A549 (cell line): ENCODE data around the gene PCDHGC4. TPM values are rescaled to one million over a fixed set of nuclear protein-coding genes. Genes with fewer than 3 reads are reported as not detected.

ENCODE experiments used
- ATAC-seq, 2 experiments: fragments of 200-7000 bp in 1 of 2; fragments of >200 bp in 1 of 2; cut with Nextera tagmentation in 1 of 2; cut with Tn5 transposase in 1 of 2; 3 replicates each; pipeline versions ENCODE4 v1.8.0 to v1.9.1; 2018 to 2020; ENCODE audit warnings: mild to moderate bottlenecking in 1 of 2, moderate library complexity in 1 of 2
- CTCF ChIA-PET: fragments of 300-600 bp; sonication (Branson Sonifier 250); formaldehyde crosslinking; extraction: SDS; loops from one replicate; lab custom pipeline; 2021; ENCODE audit warnings: antibody characterized with exemption, inconsistent platforms; lab: Yijun Ruan, JAX
- POLR2A ChIA-PET: fragments of 350-600 bp; formaldehyde crosslinking; extraction: SDS; loops from one replicate; lab custom pipeline; 2021; ENCODE audit warnings: antibody characterized with exemption, inconsistent platforms; lab: Yijun Ruan, JAX
- DNase-seq, 2 experiments: peaks; one replicate each; pipeline versions ENCODE4 v3.0.0 to v3.0.0-alpha.2; 2011 to 2016; ENCODE audit warnings: low read depth in 1 of 2, low spot score in 1 of 2
- FAIRE-seq: peaks from 2 replicates; lab custom pipeline; 2011; peaks lifted over from hg19 to GRCh38; lab: Jason Lieb, UNC
- H3K27ac ChIP-seq, 2 experiments: fragments of >200 bp; sonication (Bioruptor Twin); formaldehyde crosslinking; 3 replicates each; pipeline ENCODE4 v1.5.1; 2016 to 2017
- H3K4me1 ChIP-seq: fragments of >200 bp; sonication (Bioruptor Twin); formaldehyde crosslinking; 3 replicates; pipeline ENCODE4 v1.6.1; 2016
- H3K4me2 ChIP-seq: fragments of >200 bp; sonication (Bioruptor Twin); formaldehyde crosslinking; 3 replicates; pipeline ENCODE4 v1.6.1; 2016
- H3K4me3 ChIP-seq: fragments of >200 bp; sonication (Bioruptor Twin); formaldehyde crosslinking; 3 replicates; pipeline ENCODE4 v1.5.1; 2016
- H3K9me3 ChIP-seq: fragments of >200 bp; sonication (Bioruptor Twin); formaldehyde crosslinking; 3 replicates; pipeline ENCODE4 v1.6.1; 2016
- ATOH8 ChIP-seq: fragments of 250-450 bp; sonication (Bioruptor Pico); IDR thresholded peaks from 2 replicates; pipeline ENCODE4 v1.5.0; 2020; ENCODE audit warnings: low read depth, mild to moderate bottlenecking, moderate library complexity
- BCL3 ChIP-seq: fragments of >200 bp; sonication (Bioruptor Twin); formaldehyde crosslinking; IDR thresholded peaks from 3 replicates; pipeline ENCODE4 v1.6.1; 2016
- CHD2 ChIP-seq: fragments of 150-350 bp; IDR thresholded peaks from 2 replicates; pipeline ENCODE4 v1.6.1; 2014; ENCODE audit warnings: low read length; ENCODE audit not compliant: partially characterized antibody
- E2F6 ChIP-seq: IDR thresholded peaks from 2 replicates; pipeline ENCODE4 v1.6.1; 2012; ENCODE audit warnings: low read depth, borderline replicate concordance
- EHMT2 ChIP-seq: fragments of 200-600 bp; sonication (generic); IDR thresholded peaks from 2 replicates; pipeline ENCODE4 v1.6.1; 2016; ENCODE audit warnings: antibody characterized with exemption, low read depth, mild to moderate bottlenecking, moderate library complexity
- ELK1 ChIP-seq: fragments of 150-350 bp; IDR thresholded peaks from 2 replicates; pipeline ENCODE4 v1.6.1; 2014; ENCODE audit warnings: low read depth, mild to moderate bottlenecking, low read length
- ESRRA ChIP-seq: fragments of 150-350 bp; IDR thresholded peaks from 2 replicates; pipeline ENCODE4 v1.6.1; 2014; ENCODE audit warnings: mild to moderate bottlenecking, low read length, borderline replicate concordance
- FOXS1 ChIP-seq: fragments of 250-450 bp; sonication (Bioruptor Pico); IDR thresholded peaks from 2 replicates; pipeline ENCODE4 v1.5.0; 2020; ENCODE audit warnings: mild to moderate bottlenecking, moderate library complexity
- HDAC2 ChIP-seq: fragments of 200-600 bp; sonication (generic); IDR thresholded peaks from 2 replicates; pipeline ENCODE4 v1.6.1; 2016
- HOXA7 ChIP-seq: fragments of 250-450 bp; sonication (Bioruptor Pico); IDR thresholded peaks from 2 replicates; pipeline ENCODE4 v1.5.0; 2020; ENCODE audit warnings: mild to moderate bottlenecking, moderate library complexity
- MAFK ChIP-seq: fragments of 450-650 bp; IDR thresholded peaks from 2 replicates; pipeline ENCODE4 v1.6.1; 2014; ENCODE audit not compliant: partially characterized antibody
- MAX ChIP-seq: IDR thresholded peaks from 2 replicates; pipeline ENCODE4 v1.6.1; 2012
- NPAS2 ChIP-seq: fragments of 250-450 bp; sonication (Bioruptor Pico); IDR thresholded peaks from 2 replicates; pipeline ENCODE4 v1.8.0; 2022; ENCODE audit warnings: mild to moderate bottlenecking, moderate library complexity, borderline replicate concordance
- POLR2A ChIP-seq: IDR thresholded peaks from 2 replicates; pipeline ENCODE4 v1.6.1; 2012; ENCODE audit warnings: mild to moderate bottlenecking, low read length
- POLR2AphosphoS2 ChIP-seq: conservative IDR thresholded peaks from 2 replicates; pipeline ENCODE4 v1.6.1; 2012; ENCODE audit warnings: low read length, improper control_type of control experiment, inconsistent platforms
- SMC3 ChIP-seq: fragments of >200 bp; sonication (Bioruptor Twin); formaldehyde crosslinking; IDR thresholded peaks from 3 replicates; pipeline ENCODE4 v1.6.1; 2018; ENCODE audit warnings: inconsistent platforms
- TFCP2L1 ChIP-seq: fragments of 250-450 bp; sonication (Bioruptor Pico); IDR thresholded peaks from 2 replicates; pipeline ENCODE4 v1.5.0; 2021; ENCODE audit warnings: mild to moderate bottlenecking
- TP53 ChIP-seq: fragments of 250-450 bp; sonication (Bioruptor Pico); IDR thresholded peaks from 2 replicates; pipeline ENCODE4 v1.5.0; 2021; ENCODE audit warnings: mild to moderate bottlenecking, moderate library complexity
- USF2 ChIP-seq: fragments of 450-650 bp; IDR thresholded peaks from 2 replicates; pipeline ENCODE4 v1.6.1; 2014; ENCODE audit warnings: antibody characterized with exemption
- ZC3H11A ChIP-seq: fragments of 450-650 bp; IDR thresholded peaks from 2 replicates; pipeline ENCODE4 v1.6.1; 2014; ENCODE audit warnings: antibody characterized with exemption, mild to moderate bottlenecking
- ZNF302 ChIP-seq: fragments of 250-450 bp; sonication (Bioruptor Pico); IDR thresholded peaks from 2 replicates; pipeline ENCODE4 v1.9.0; 2021; ENCODE audit warnings: inconsistent platforms, mild to moderate bottlenecking, moderate library complexity
- ZSCAN20 ChIP-seq: fragments of 250-450 bp; sonication (Bioruptor Pico); IDR thresholded peaks from 2 replicates; pipeline ENCODE4 v1.8.0; 2022; ENCODE audit warnings: mild to moderate bottlenecking, moderate library complexity
- WGBS: methylation state at CpG from one replicate; pipeline ENCODE4 v1.1.6; 2017; ENCODE audit errors: missing lambda C conversion rate; 5-methylcytosine and 5-hydroxymethylcytosine counted together
- polyA plus RNA-seq, 4 experiments: library from polyadenylated mRNA; depleted of rRNA in 3 of 4; stranded (reverse); fragments of >200 nt; fragmentation: RNase III in 1 of 4; extraction: RNeasy Plus Mini Kit Qiagen cat#74134 plus additional on column Dnase treatment in 1 of 4; gene quantifications; 2 replicates in 3 of 4; 3 replicates in 1 of 4; pipeline ENCODE4 v1.2.3, GENCODE V29; 2011 to 2017

The PCDHGC4 gene
- polyA plus RNA-seq, 2 of the 4 experiments (the other 2 are of a cell fraction), result 0.06 TPM; not detected in 1

- TF ChIP-seq ATOH8 (CRISPR knock-in tag) (no peak), ZSCAN20 (CRISPR knock-in tag) (no peak)
- TF ChIP-seq, all 56 proteins: peak for 0
Observed at GRCh38 chr5:141490271-141490670, 5.4 kb downstream of the PCDHGC4 start (continued).

GRCh38 chr5:141490771-141491170 is 5.9 kb downstream of the PCDHGC4 start:
- DNase-seq (no peak), ATAC-seq (no peak), FAIRE-seq (no peak)
- H3K4me1 ChIP-seq, result no peaks in the 10 kb centered on the region
- no peak overlapping the region for H3K4me2 ChIP-seq
- TF ChIP-seq EHMT2 (no peak), POLR2A (no peak), HOXA7 (CRISPR knock-in tag) (no peak), MAFK (no peak), NPAS2 (CRISPR knock-in tag) (no peak), ZSCAN20 (CRISPR knock-in tag) (no peak), E2F6 (no peak), ATOH8 (CRISPR knock-in tag) (no peak), ZC3H11A (no peak)
- H3K9me3 ChIP-seq, result no peaks in the 10 kb centered on the region
- CTCF ChIA-PET, result interaction anchor here (1.3 to 3.0 kb wide), 3 partner anchors 9 to 33 kb away, joined by 3 to 16 read pairs (median 4); no protein-coding TSS in a partner anchor
- POLR2A ChIA-PET, result no interaction called here
- H3K27ac ChIP-seq, result no peak overlapping the region
- no peak overlapping the region for H3K4me3 ChIP-seq
- WGBS, result 59% methylated on average over 8 of the region's 13 CpGs

GRCh38 chr5:141491323-141492167 is 6.7 kb downstream of the PCDHGC4 start:
- H3K9me3 ChIP-seq, result no peaks in the 10 kb centered on the region
- ChIA-PET CTCF (interaction anchor here (0.6 to 3.0 kb wide), 5 partner anchors 9 to 76 kb away, joined by 3 to 16 read pairs (median 4); no protein-coding TSS in a partner anchor), POLR2A (no interaction called here)
- H3K4me2 ChIP-seq, result no peak overlapping the region
- H3K4me3 ChIP-seq, result no peak overlapping the region
- FAIRE-seq, result no peak
- 74% methylated on average over 52 of the region's 66 CpGs for WGBS
- no peak for DNase-seq
- no peak for ATAC-seq
- TF ChIP-seq POLR2AphosphoS2 (no peak), SMC3 (no peak), ESRRA (no peak), BCL3 (no peak), ZNF302 (no peak), CHD2 (no peak), ELK1 (no peak), TFCP2L1 (CRISPR knock-in tag) (no peak), MAX (no peak), HDAC2 (no peak), TP53 (CRISPR knock-in tag) (no peak), FOXS1 (CRISPR knock-in tag) (no peak), USF2 (no peak)
- H3K4me1 ChIP-seq, result no peaks in the 10 kb centered on the region
- no peak overlapping the region for H3K27ac ChIP-seq
